Frontal cortex (tissue), 4 donors: ENCODE results near the gene WDR90. TPM values are rescaled to one million over a fixed set of nuclear protein-coding genes. Genes with fewer than 3 reads are reported as not detected.

Experiments used
- DNase-seq, 2 donors: peaks; one replicate each; pipeline ENCODE4 v3.0.0; 2012; ENCODE audit warnings: low spot score in 2 of 2
- FAIRE-seq: peaks from 2 replicates; lab custom pipeline; 2012; peaks lifted over from hg19 to GRCh38; lab: Jason Lieb, UNC
- total RNA-seq: library from RNA; depleted of rRNA; stranded (reverse); fragments of >200 nt; gene quantifications from one replicate; pipeline ENCODE4 v1.2.3, GENCODE V29; 2014
- donor health status: control.
- donor health status: control.
- donor health status: control.

The WDR90 gene
- total RNA-seq, 1 donor from 2014 or later = 8.2 TPM

DNA sequence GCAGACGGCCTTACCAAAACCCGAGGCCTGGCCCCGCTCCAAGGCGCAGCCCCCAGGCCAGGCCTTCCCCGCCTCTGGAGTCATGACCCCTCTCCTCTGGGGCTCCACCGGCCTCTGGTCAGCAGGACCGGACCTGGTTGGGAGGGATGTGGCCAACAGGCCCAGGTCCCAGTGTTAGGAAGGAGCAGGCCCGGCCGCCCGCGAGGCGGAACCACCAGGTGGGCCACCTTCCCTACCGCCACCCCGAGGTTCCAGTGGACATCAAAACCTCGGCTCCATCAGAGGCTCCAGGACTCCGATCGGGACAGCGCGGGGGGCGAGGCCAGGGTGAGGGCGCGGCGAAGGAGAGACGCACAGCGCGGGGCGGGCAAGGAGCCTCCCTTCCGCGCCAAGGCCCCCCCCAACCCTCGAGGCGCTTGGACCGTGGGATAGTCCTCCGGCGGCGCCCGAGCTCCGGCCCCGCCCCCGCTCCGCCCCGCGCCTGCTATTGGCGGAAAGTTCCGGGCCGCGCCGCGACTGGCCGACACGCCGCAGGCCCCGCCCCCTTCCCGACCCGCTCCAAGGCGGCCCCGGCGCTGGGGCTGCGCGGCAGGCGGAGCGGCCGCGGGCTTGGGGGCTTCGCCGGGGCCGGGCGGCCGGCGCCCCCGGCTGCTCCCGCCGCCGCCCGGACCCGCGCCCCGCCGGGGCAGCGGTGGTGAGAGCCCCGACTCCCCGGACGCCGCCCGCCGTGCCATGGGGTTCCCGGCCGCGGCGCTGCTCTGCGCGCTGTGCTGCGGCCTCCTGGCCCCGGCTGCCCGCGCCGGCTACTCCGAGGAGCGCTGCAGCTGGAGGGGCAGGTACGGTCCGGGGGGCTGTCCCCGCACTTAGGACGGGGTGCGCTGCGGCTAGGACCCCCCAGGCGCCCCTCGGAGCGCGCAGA, 65.7 kb downstream of the WDR90 start, which contains the start of gene METRN:
Gene METRN (plus strand): TSS at position 561 of the 919 bp plus-strand sequence. CDS start 172 bp downstream, at position 733.
- FAIRE-seq (no peak), DNase-seq (peak; percentile 99)

DNA sequence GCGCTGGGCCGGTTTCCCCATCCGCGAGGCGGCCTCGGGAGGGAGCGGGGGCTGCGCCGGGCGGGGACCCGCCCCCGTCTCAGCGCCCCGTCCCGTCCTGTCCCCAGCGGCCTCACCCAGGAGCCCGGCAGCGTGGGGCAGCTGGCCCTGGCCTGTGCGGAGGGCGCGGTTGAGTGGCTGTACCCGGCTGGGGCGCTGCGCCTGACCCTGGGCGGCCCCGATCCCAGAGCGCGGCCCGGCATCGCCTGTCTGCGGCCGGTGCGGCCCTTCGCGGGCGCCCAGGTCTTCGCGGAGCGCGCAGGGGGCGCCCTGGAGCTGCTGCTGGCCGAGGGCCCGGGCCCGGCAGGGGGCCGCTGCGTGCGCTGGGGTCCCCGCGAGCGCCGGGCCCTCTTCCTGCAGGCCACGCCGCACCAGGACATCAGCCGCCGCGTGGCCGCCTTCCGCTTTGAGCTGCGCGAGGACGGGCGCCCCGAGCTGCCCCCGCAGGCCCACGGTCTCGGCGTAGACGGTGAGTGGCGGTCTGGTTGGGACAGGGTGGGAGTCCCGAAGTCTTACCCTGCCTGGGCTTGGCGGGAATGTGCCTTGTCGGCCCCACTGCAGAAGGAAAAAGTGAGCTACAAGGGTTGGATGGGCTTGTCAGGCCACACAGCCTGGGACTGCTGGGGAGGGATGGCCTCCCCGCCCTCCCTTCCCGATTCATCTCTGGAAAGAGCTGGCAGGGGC, 66.5 kb downstream of the WDR90 start:
- DNase-seq = peak in 1 of 2 donors; percentile 72
- no peak for FAIRE-seq

DNA sequence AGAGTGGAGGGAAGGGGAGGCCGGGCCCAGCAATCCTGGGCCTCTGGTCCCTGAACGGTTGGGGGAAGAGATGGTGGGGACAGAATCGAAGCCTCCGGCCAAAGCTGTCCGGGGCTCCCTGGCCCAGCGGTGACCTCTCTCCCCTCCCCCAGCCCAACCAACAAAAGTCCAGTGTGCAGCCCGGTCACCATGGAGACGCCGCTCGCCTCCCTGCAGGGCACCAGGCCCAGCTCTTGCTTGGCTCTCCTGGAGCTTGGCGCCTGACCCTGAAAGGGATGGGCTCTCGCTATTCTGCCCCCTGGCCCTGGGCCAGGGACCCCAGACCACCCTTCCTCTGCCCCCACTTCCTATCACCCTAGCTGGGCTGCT, 67.0 kb downstream of the WDR90 start:
- FAIRE-seq (no peak), DNase-seq (peak; percentile 79 to 93)

DNA sequence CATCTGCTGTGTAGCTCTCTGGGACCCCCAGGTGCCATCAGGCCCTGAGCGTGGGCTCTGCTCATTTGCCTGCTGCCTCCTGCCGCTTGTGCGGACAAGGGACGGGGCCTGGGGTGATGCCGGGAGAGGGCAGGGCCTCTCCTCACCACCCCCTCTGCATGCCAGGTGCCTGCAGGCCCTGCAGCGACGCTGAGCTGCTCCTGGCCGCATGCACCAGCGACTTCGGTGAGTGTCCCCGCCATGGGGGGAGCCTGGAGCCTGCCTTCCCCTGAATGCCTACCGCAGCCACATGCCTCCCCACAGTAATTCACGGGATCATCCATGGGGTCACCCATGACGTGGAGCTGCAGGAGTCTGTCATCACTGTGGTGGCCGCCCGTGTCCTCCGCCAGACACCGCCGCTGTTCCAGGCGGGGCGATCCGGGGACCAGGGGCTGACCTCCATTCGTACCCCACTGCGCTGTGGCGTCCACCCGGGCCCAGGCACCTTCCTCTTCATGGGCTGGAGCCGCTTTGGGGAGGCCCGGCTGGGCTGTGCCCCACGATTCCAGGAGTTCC, 67.7 kb downstream of the WDR90 start:
- FAIRE-seq (no peak), DNase-seq (no peak)

Other genes starting within 250 kb of the WDR90 start
- gene DECR2, start 247.5 kb upstream of the WDR90 start, total RNA-seq = 7.7 TPM
- 26.5 TPM for gene RAB11FIP3, start 223.7 kb upstream of the WDR90 start, total RNA-seq
- gene CAPN15, start 121.7 kb upstream of the WDR90 start, total RNA-seq = 7.3 TPM
- gene PRR35, start 89.0 kb upstream of the WDR90 start, total RNA-seq = not detected
- 0.41 TPM for gene NHLRC4, start 82.4 kb upstream of the WDR90 start, total RNA-seq
- 16.7 TPM for gene PIGQ, start 79.4 kb upstream of the WDR90 start, total RNA-seq
- gene RAB40C, start 59.3 kb upstream of the WDR90 start, total RNA-seq = 25.3 TPM
- 0.41 TPM for gene WFIKKN1, start 18.4 kb upstream of the WDR90 start, total RNA-seq
- gene METTL26, start 13.1 kb upstream of the WDR90 start, total RNA-seq = 31.8 TPM
- gene MCRIP2, start 7.5 kb upstream of the WDR90 start, total RNA-seq = 9.8 TPM
- gene RHOT2, start 18.8 kb downstream of the WDR90 start, total RNA-seq = 17.9 TPM
- 2.0 TPM for gene RHBDL1, start 26.3 kb downstream of the WDR90 start, total RNA-seq
- 77.5 TPM for gene STUB1, start 31.0 kb downstream of the WDR90 start, total RNA-seq
- 10.2 TPM for gene JMJD8, start 35.0 kb downstream of the WDR90 start, total RNA-seq
- gene WDR24, start 41.0 kb downstream of the WDR90 start, total RNA-seq = 2.9 TPM
- gene FBXL16, start 56.4 kb downstream of the WDR90 start, total RNA-seq = 4.5 TPM
- 23.6 TPM for gene METRN, start 65.8 kb downstream of the WDR90 start, total RNA-seq
- gene ANTKMT, start 71.8 kb downstream of the WDR90 start, total RNA-seq = 13.0 TPM
- 4.5 TPM for gene CCDC78, start 77.1 kb downstream of the WDR90 start, total RNA-seq
- gene HAGHL, start 77.7 kb downstream of the WDR90 start, total RNA-seq = 11.4 TPM
- 50.1 TPM for gene CIAO3, start 91.6 kb downstream of the WDR90 start, total RNA-seq
- not detected for gene MSLN, start 111.4 kb downstream of the WDR90 start, total RNA-seq
- 12.6 TPM for gene RPUSD1, start 139.0 kb downstream of the WDR90 start, total RNA-seq
- 9.8 TPM for gene CHTF18, start 139.3 kb downstream of the WDR90 start, total RNA-seq
- not detected for gene GNG13, start 151.4 kb downstream of the WDR90 start, total RNA-seq